ENCODE measurements around the gene RASEF.

GRCh38 chr9:83111169-83111568 lies 48.2 kb upstream of the RASEF start:
- TF ChIP-seq CTCF (IDR thresholded peaks at IDR 0.05), result no peak
- no peak for TF ChIP-seq POLR2A (IDR thresholded peaks at IDR 0.05)

Measured in uterus (tissue), 2 donors.